Immature natural killer cell (primary cell): ENCODE results near the gene MRC1. TPM values are rescaled to one million over a fixed set of nuclear protein-coding genes. Genes with fewer than 3 reads are reported as not detected.

ENCODE experiments used
- DNase-seq, 3 donors: peaks; one replicate each; pipeline ENCODE4 v3.0.0; 2022; ENCODE audit warnings: mixed read lengths in 1 of 3
- H3K27ac Mint-ChIP-seq, 6 donors: one replicate each; pipeline ENCODE4 v1.8.0; 2020; ENCODE audit warnings: mixed read lengths in 6 of 6, mild to moderate bottlenecking in 5 of 6, inconsistent platforms in 4 of 6, moderate library complexity in 3 of 6
- H3K27me3 Mint-ChIP-seq, 3 donors: one replicate each; pipeline ENCODE4 v1.8.0; 2020 to 2021; ENCODE audit warnings: low read depth in 3 of 3, mild to moderate bottlenecking in 3 of 3, mixed read lengths in 3 of 3, moderate library complexity in 3 of 3, inconsistent platforms in 1 of 3
- H3K36me3 Mint-ChIP-seq, 3 donors: one replicate each; pipeline ENCODE4 v1.8.0; 2020; ENCODE audit warnings: mixed read lengths in 3 of 3, inconsistent platforms in 2 of 3, mild to moderate bottlenecking in 2 of 3
- H3K4me1 Mint-ChIP-seq, 2 donors: one replicate each; pipeline ENCODE4 v1.8.0; 2020; ENCODE audit warnings: inconsistent platforms in 2 of 2, mild to moderate bottlenecking in 2 of 2, mixed read lengths in 2 of 2, moderate library complexity in 1 of 2
- H3K4me3 Mint-ChIP-seq, 5 donors: one replicate each; pipeline ENCODE4 v1.8.0; 2020; ENCODE audit warnings: mild to moderate bottlenecking in 5 of 5, mixed read lengths in 5 of 5, inconsistent platforms in 3 of 5, moderate library complexity in 3 of 5
- H3K9me3 Mint-ChIP-seq, 6 donors: one replicate each; pipeline ENCODE4 v1.8.0; 2020; ENCODE audit warnings: mild to moderate bottlenecking in 6 of 6, mixed read lengths in 6 of 6, inconsistent platforms in 4 of 6, moderate library complexity in 3 of 6
- polyA plus RNA-seq, 3 donors: library from polyadenylated mRNA; unstranded; fragments of 300-500 nt; fragmentation: Illumina TruSeq; gene quantifications; one replicate each; pipeline ENCODE4 v1.2.3, GENCODE V29; 2021

MRC1 gene
- polyA plus RNA-seq, 3 donors from 2014 or later: not detected

DNA sequence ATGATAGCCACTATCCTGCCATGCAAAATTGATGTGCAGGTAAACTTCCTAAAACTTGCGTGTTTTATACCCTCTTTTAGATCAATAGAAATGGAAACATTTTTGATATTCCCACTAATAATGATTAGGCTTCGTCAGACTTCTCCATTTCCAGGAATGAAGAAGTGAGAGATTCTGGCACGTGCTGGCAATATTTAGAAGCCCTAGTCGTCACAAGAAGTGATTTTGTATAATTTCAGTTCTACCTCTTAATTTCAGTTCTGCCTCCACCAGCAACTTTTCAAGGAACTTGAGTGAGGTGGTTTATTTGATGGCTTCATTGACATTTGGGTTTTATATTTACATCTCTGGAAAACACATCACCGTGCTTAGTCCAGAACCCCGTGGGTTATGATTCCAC is 61.9 kb downstream of the MRC1 start:
- H3K27me3 Mint-ChIP-seq: peaks cover 0 to 2% (median 2%) of the 10 kb centered on the region in 3 donors
- no peaks in the 10 kb centered on the region for H3K36me3 Mint-ChIP-seq
- no peaks in the 10 kb centered on the region for H3K9me3 Mint-ChIP-seq
- DNase-seq: no peak
- no peak overlapping the region for H3K27ac Mint-ChIP-seq
- H3K4me3 Mint-ChIP-seq: no peak overlapping the region
- H3K4me1 Mint-ChIP-seq: peaks cover 0 to 2% of the 10 kb centered on the region in 2 donors

- peaks cover 0 to 2% (median 0%) of the 10 kb centered on the region in 3 donors for H3K27me3 Mint-ChIP-seq
- DNase-seq: peak; percentile 23 to 46 (median 29)
- no peaks in the 10 kb centered on the region for H3K36me3 Mint-ChIP-seq
- H3K4me1 Mint-ChIP-seq: peaks cover 0 to 2% of the 10 kb centered on the region in 2 donors
- H3K27ac Mint-ChIP-seq: peak overlapping the region in 1 of 6 donors; percentile 26
- H3K9me3 Mint-ChIP-seq: no peaks in the 10 kb centered on the region
- H3K4me3 Mint-ChIP-seq: no peak overlapping the region
These were observed 63.3 kb downstream of the MRC1 start for GRCh38 chr10:17872191-17873091.

- Mint-ChIP-seq H3K27ac (no peak overlapping the region), H3K36me3 (no peaks in the 10 kb centered on the region), H3K9me3 (no peaks in the 10 kb centered on the region), H3K27me3 (peaks cover 0 to 2% (median 2%) of the 10 kb centered on the region in 3 donors), H3K4me3 (no peak overlapping the region), H3K4me1 (peaks cover 0 to 2% of the 10 kb centered on the region in 2 donors)
- DNase-seq: no peak
These were observed 64.8 kb downstream of the MRC1 start for GRCh38 chr10:17873946-17874345.

GRCh38 chr10:17877121-17877520 is 68.0 kb downstream of the MRC1 start:
- no peak overlapping the region for H3K4me3 Mint-ChIP-seq
- H3K27ac Mint-ChIP-seq: no peak overlapping the region
- peaks cover 0 to 8% (median 4%) of the 10 kb centered on the region in 3 donors for H3K27me3 Mint-ChIP-seq
- H3K9me3 Mint-ChIP-seq: no peaks in the 10 kb centered on the region
- H3K36me3 Mint-ChIP-seq: no peaks in the 10 kb centered on the region
- H3K4me1 Mint-ChIP-seq: peaks cover 0 to 2% of the 10 kb centered on the region in 2 donors
- no peak for DNase-seq

- Mint-ChIP-seq H3K4me3 (no peak overlapping the region), H3K27me3 (peaks cover 0 to 12% (median 4%) of the 10 kb centered on the region in 3 donors), H3K9me3 (no peaks in the 10 kb centered on the region), H3K4me1 (no peaks in the 10 kb centered on the region), H3K36me3 (no peaks in the 10 kb centered on the region), H3K27ac (no peak overlapping the region)
- no peak for DNase-seq
These were observed 69.7 kb downstream of the MRC1 start for GRCh38 chr10:17878896-17879295.

DNA sequence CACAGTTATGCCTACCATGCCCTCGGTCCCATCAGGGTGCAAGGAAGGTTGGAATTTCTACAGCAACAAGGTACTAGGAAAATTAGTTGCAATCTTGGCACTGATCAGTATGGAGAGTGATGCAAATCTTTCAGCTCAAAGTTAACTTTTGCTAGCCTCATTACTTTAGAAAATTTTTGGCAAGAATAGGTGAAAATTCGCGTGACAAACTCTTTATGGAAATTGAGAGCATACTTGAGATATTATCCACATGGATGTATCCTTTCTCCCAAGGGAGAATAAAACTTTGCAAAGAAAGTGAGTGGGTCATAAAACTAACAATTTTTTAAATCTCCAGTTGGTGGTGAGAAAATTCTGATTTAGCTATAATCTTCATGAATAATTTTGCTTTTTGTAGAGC is 71.5 kb downstream of the MRC1 start:
- Mint-ChIP-seq H3K9me3 (peaks cover 0 to 5% (median 0%) of the 10 kb centered on the region in 6 donors), H3K4me1 (no peaks in the 10 kb centered on the region), H3K36me3 (no peaks in the 10 kb centered on the region), H3K4me3 (no peak overlapping the region), H3K27me3 (peaks cover 0 to 13% (median 4%) of the 10 kb centered on the region in 3 donors), H3K27ac (no peak overlapping the region)
- no peak for DNase-seq

DNA sequence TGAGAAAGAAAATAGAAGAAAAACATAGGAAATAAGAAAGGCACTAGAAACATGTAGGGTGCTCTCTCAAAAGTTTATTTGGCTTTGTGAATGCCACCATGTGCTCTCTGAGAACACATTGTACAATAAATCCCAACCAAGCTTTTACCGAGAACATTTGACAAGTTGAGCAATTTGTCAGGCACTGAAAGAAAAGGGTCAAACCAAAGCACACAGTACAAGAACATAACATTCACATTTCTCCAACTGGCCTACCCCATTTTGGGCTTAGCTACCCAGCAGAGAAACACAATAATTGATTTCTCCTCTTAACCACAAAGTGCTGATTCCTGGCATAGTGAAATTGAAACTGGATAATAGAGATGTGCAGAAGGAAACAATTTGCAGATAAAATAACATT is 73.4 kb downstream of the MRC1 start:
- Mint-ChIP-seq H3K4me3 (no peak overlapping the region), H3K36me3 (no peaks in the 10 kb centered on the region), H3K27me3 (peaks cover 0 to 13% (median 3%) of the 10 kb centered on the region in 3 donors), H3K4me1 (no peaks in the 10 kb centered on the region), H3K27ac (no peak overlapping the region), H3K9me3 (peaks cover 0 to 5% (median 0%) of the 10 kb centered on the region in 6 donors)
- no peak for DNase-seq

- DNase-seq: no peak
- no peaks in the 10 kb centered on the region for H3K36me3 Mint-ChIP-seq
- no peak overlapping the region for H3K27ac Mint-ChIP-seq
- H3K4me1 Mint-ChIP-seq: no peaks in the 10 kb centered on the region
- H3K4me3 Mint-ChIP-seq: no peak overlapping the region
- H3K9me3 Mint-ChIP-seq: peaks cover 0 to 5% (median 0%) of the 10 kb centered on the region in 6 donors
- H3K27me3 Mint-ChIP-seq: peaks cover 0 to 13% (median 4%) of the 10 kb centered on the region in 3 donors
These were observed 74.5 kb downstream of the MRC1 start for GRCh38 chr10:17883621-17884020.

- Mint-ChIP-seq H3K4me1 (no peaks in the 10 kb centered on the region), H3K4me3 (no peak overlapping the region), H3K9me3 (peaks cover 0 to 5% (median 0%) of the 10 kb centered on the region in 6 donors), H3K27me3 (peaks cover 0 to 9% (median 5%) of the 10 kb centered on the region in 3 donors), H3K27ac (no peak overlapping the region), H3K36me3 (no peaks in the 10 kb centered on the region)
- DNase-seq: no peak
These were observed 79.0 kb downstream of the MRC1 start for GRCh38 chr10:17888189-17888588.

DNA sequence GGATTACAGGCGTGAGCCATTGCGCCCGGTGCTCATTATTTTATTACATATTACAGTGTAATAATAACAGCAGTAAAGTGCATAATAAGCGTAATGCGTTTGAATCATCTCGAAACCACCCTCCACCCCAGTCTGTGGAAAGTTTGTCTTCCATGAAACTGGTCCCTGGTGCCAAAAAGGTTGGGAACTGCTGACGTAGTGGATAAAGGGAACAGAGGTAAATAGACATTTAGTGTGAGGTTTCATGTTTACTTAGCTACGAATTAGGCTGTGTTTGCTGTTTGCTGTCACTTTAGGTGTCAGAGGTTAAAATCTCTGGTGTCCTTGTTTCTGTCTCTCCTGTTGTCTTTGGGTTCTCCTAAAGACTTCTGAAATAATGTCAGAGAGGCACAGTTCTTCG is 82.3 kb downstream of the MRC1 start:
- no peak overlapping the region for H3K27ac Mint-ChIP-seq
- no peak overlapping the region for H3K4me3 Mint-ChIP-seq
- no peak for DNase-seq
- H3K9me3 Mint-ChIP-seq: no peaks in the 10 kb centered on the region
- no peaks in the 10 kb centered on the region for H3K4me1 Mint-ChIP-seq
- no peaks in the 10 kb centered on the region for H3K36me3 Mint-ChIP-seq
- peaks cover 3 to 8% (median 5%) of the 10 kb centered on the region in 3 donors for H3K27me3 Mint-ChIP-seq

GRCh38 chr10:17904564-17904963 is 95.4 kb downstream of the MRC1 start:
- H3K27me3 Mint-ChIP-seq: peaks cover 2 to 5% (median 3%) of the 10 kb centered on the region in 3 donors
- no peaks in the 10 kb centered on the region for H3K9me3 Mint-ChIP-seq
- no peaks in the 10 kb centered on the region for H3K36me3 Mint-ChIP-seq
- no peak for DNase-seq
- H3K27ac Mint-ChIP-seq: no peak overlapping the region
- H3K4me3 Mint-ChIP-seq: no peak overlapping the region
- H3K4me1 Mint-ChIP-seq: no peaks in the 10 kb centered on the region

DNA sequence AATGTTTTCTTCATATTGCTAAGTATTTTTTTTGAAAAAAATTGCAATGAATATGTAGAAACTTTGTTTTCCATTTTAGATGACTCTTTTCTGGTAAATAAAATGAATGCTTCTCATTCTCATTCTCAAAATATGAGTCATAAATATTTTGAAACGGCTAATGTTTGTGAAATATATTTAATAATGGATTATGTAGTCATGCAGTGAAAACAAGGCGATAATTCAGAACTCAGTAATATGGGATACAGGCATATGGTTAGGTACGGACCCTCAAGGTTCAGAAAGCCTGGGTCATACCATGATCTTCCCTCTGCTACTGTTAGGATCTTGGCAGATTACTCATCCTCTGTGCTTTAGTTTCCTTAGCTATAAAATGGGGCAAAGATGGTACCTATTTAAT is 96.3 kb downstream of the MRC1 start:
- Mint-ChIP-seq H3K4me3 (no peak overlapping the region), H3K27ac (no peak overlapping the region), H3K36me3 (no peaks in the 10 kb centered on the region), H3K4me1 (no peaks in the 10 kb centered on the region), H3K9me3 (no peaks in the 10 kb centered on the region), H3K27me3 (peaks cover 2 to 6% (median 4%) of the 10 kb centered on the region in 3 donors)
- DNase-seq: no peak

DNA sequence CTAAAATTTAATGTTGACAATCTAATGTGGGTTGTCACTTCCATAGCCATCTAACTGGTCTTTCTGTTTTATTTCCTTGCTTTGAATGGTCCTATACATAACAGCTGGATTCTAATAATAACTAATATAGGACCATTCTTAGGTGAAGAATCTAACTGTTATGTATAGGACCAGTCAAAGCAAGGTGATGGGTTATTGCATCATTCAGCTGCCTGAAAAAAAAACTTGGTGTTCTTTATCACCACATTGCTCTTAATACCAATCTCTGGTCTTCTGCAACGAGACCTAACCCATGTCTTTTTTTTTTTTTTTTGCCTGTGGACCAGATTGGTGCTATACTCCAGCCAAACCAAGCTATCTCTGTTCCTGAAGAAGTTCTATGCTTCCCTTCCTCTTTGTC is 96.9 kb downstream of the MRC1 start:
- H3K36me3 Mint-ChIP-seq: no peaks in the 10 kb centered on the region
- peaks cover 2 to 3% (median 2%) of the 10 kb centered on the region in 3 donors for H3K27me3 Mint-ChIP-seq
- no peak overlapping the region for H3K27ac Mint-ChIP-seq
- no peaks in the 10 kb centered on the region for H3K9me3 Mint-ChIP-seq
- DNase-seq: no peak
- H3K4me3 Mint-ChIP-seq: no peak overlapping the region
- no peaks in the 10 kb centered on the region for H3K4me1 Mint-ChIP-seq

DNA sequence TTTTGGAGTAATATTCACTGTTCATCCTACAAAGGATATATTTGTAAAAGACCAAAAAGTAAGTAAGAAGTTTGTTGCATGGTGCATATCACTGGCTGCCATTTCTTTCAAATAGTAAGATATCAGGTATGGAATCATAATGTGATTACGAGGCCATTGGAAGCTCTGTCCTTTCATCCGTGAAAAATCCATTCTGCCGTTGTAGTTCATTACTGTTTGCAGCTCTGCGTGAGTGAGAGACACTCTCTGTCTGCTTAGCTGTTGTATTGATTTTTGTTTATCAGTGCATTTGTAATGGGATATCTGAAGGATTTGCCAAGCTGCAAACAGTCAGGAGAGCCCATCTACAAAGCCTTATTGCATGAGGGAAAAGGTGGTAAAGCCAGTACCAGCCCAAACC is 98.5 kb downstream of the MRC1 start:
- Mint-ChIP-seq H3K9me3 (no peaks in the 10 kb centered on the region), H3K4me3 (no peak overlapping the region), H3K27me3 (peaks cover 2 to 3% (median 3%) of the 10 kb centered on the region in 3 donors), H3K4me1 (no peaks in the 10 kb centered on the region), H3K27ac (no peak overlapping the region), H3K36me3 (no peaks in the 10 kb centered on the region)
- DNase-seq: no peak
